Central memory CD8-positive, alpha-beta T cell (primary cell): Measurements from ENCODE around the gene LRRC42.
"Not testable (repeated sequence)": the region's sequence is repeated elsewhere in the genome, so short reads cannot be mapped to it uniquely, and the experiment has no call there.

Source experiments
- ATAC-seq: fragments of 150-1000 bp; cut with Tn5 transposase; replicated peaks from 2 replicates; pipeline ENCODE4 v1.10.0; 2022; ENCODE audit warnings: mild to moderate bottlenecking, moderate FRiP score, moderate number of reproducible peaks; ENCODE audit not compliant: poor library complexity, severe bottlenecking; ENCODE audit errors: extremely low read depth
- DNase-seq, 2 donors: peaks; one replicate each; pipeline ENCODE4 v3.0.0; 2021; ENCODE audit warnings: low spot score in 2 of 2
- H3K27ac Mint-ChIP-seq: one replicate; pipeline ENCODE4 v1.8.0; 2022; ENCODE audit warnings: low read depth, mild to moderate bottlenecking, moderate library complexity, mixed read lengths
- H3K27me3 Mint-ChIP-seq: one replicate; pipeline ENCODE4 v1.8.0; 2022; ENCODE audit warnings: mixed read lengths
- H3K36me3 Mint-ChIP-seq: one replicate; pipeline ENCODE4 v1.8.0; 2022; ENCODE audit warnings: mild to moderate bottlenecking, moderate library complexity, mixed read lengths; ENCODE audit not compliant: insufficient read depth
- H3K4me1 Mint-ChIP-seq: one replicate; pipeline ENCODE4 v1.8.0; 2022; ENCODE audit warnings: mixed read lengths
- H3K4me3 Mint-ChIP-seq: one replicate; pipeline ENCODE4 v1.8.0; 2022; ENCODE audit warnings: mild to moderate bottlenecking, moderate library complexity, mixed read lengths
- H3K9me3 Mint-ChIP-seq: one replicate; pipeline ENCODE4 v1.8.0; 2022; ENCODE audit warnings: mixed read lengths

The LRRC42 gene

GRCh38 chr1:53987880-53988279 is 41.7 kb downstream of the LRRC42 start:
- ATAC-seq (no peak), DNase-seq (no peak)
- Mint-ChIP-seq H3K4me3 (no peak overlapping the region), H3K27ac (no peak overlapping the region), H3K36me3 (no peaks in the 10 kb centered on the region), H3K4me1 (no peaks in the 10 kb centered on the region), H3K9me3 (no peaks in the 10 kb centered on the region), H3K27me3 (no peaks in the 10 kb centered on the region)

- no peaks in the 10 kb centered on the region for H3K27me3 Mint-ChIP-seq
- DNase-seq = no peak
- H3K27ac Mint-ChIP-seq = no peak overlapping the region
- H3K9me3 Mint-ChIP-seq = no peaks in the 10 kb centered on the region
- H3K4me3 Mint-ChIP-seq = no peak overlapping the region
- no peak for ATAC-seq
- H3K4me1 Mint-ChIP-seq = no peaks in the 10 kb centered on the region
- H3K36me3 Mint-ChIP-seq = no peaks in the 10 kb centered on the region
These were observed 46.1 kb downstream of the LRRC42 start for GRCh38 chr1:53992085-53992874.

GRCh38 chr1:53994516-53994915 is 48.4 kb downstream of the LRRC42 start:
- not testable (repeated sequence) for H3K36me3 Mint-ChIP-seq, DNase-seq, H3K27me3 Mint-ChIP-seq, H3K27ac Mint-ChIP-seq, ATAC-seq, H3K4me3 Mint-ChIP-seq, H3K4me1 Mint-ChIP-seq, H3K9me3 Mint-ChIP-seq

- no peaks in the 10 kb centered on the region for H3K4me1 Mint-ChIP-seq
- ATAC-seq = no peak
- H3K9me3 Mint-ChIP-seq = no peaks in the 10 kb centered on the region
- no peak for DNase-seq
- no peaks in the 10 kb centered on the region for H3K27me3 Mint-ChIP-seq
- no peaks in the 10 kb centered on the region for H3K36me3 Mint-ChIP-seq
- H3K27ac Mint-ChIP-seq = no peak overlapping the region
- no peak overlapping the region for H3K4me3 Mint-ChIP-seq
These were observed 49.5 kb downstream of the LRRC42 start for GRCh38 chr1:53995683-53996082.

GRCh38 chr1:53998223-53998622 is 52.1 kb downstream of the LRRC42 start:
- Mint-ChIP-seq H3K27ac (no peak overlapping the region), H3K4me3 (no peak overlapping the region), H3K36me3 (no peaks in the 10 kb centered on the region), H3K27me3 (no peaks in the 10 kb centered on the region), H3K9me3 (no peaks in the 10 kb centered on the region), H3K4me1 (no peaks in the 10 kb centered on the region)
- ATAC-seq (no peak), DNase-seq (no peak)

GRCh38 chr1:53999920-54000319 is 53.8 kb downstream of the LRRC42 start:
- Mint-ChIP-seq H3K27me3 (no peaks in the 10 kb centered on the region), H3K9me3 (no peaks in the 10 kb centered on the region), H3K4me1 (no peaks in the 10 kb centered on the region), H3K4me3 (no peak overlapping the region), H3K36me3 (no peaks in the 10 kb centered on the region), H3K27ac (no peak overlapping the region)
- ATAC-seq (no peak), DNase-seq (no peak)

GRCh38 chr1:54001591-54001990 is 55.4 kb downstream of the LRRC42 start:
- H3K4me1 Mint-ChIP-seq = no peaks in the 10 kb centered on the region
- peaks cover 13% of the 10 kb centered on the region for H3K27me3 Mint-ChIP-seq
- no peak overlapping the region for H3K4me3 Mint-ChIP-seq

GRCh38 chr1:54002544-54003248 is 56.5 kb downstream of the LRRC42 start:
- Mint-ChIP-seq H3K4me1 (no peaks in the 10 kb centered on the region), H3K27me3 (peaks cover 18% of the 10 kb centered on the region), H3K36me3 (no peaks in the 10 kb centered on the region), H3K9me3 (no peaks in the 10 kb centered on the region), H3K4me3 (no peak overlapping the region), H3K27ac (no peak overlapping the region)
- DNase-seq (no peak), ATAC-seq (no peak)

More at GRCh38 chr1:54001591-54001990, 55.4 kb downstream of the LRRC42 start:
- DNase-seq (no peak), ATAC-seq (no peak)
- no peaks in the 10 kb centered on the region for H3K9me3 Mint-ChIP-seq
- H3K27ac Mint-ChIP-seq = no peak overlapping the region
- H3K36me3 Mint-ChIP-seq = no peaks in the 10 kb centered on the region

GRCh38 chr1:54003249-54003646 is 57.1 kb downstream of the LRRC42 start:
- H3K9me3 Mint-ChIP-seq = no peaks in the 10 kb centered on the region
- no peaks in the 10 kb centered on the region for H3K36me3 Mint-ChIP-seq
- DNase-seq (no peak), ATAC-seq (no peak)
- peaks cover 18% of the 10 kb centered on the region for H3K27me3 Mint-ChIP-seq
- H3K27ac Mint-ChIP-seq = no peak overlapping the region
- H3K4me1 Mint-ChIP-seq = no peaks in the 10 kb centered on the region
- no peak overlapping the region for H3K4me3 Mint-ChIP-seq

GRCh38 chr1:54003750-54004480 is 57.8 kb downstream of the LRRC42 start:
- H3K27ac Mint-ChIP-seq, DNase-seq, H3K4me1 Mint-ChIP-seq, H3K4me3 Mint-ChIP-seq, H3K36me3 Mint-ChIP-seq, ATAC-seq, H3K9me3 Mint-ChIP-seq: not testable (repeated sequence)
- H3K27me3 Mint-ChIP-seq = peaks cover 24% of the 10 kb centered on the region

GRCh38 chr1:54004481-54005049 is 58.4 kb downstream of the LRRC42 start:
- Mint-ChIP-seq H3K9me3 (no peaks in the 10 kb centered on the region), H3K4me1 (no peaks in the 10 kb centered on the region), H3K27ac (no peak overlapping the region), H3K4me3 (no peak overlapping the region), H3K27me3 (peaks cover 29% of the 10 kb centered on the region), H3K36me3 (no peaks in the 10 kb centered on the region)
- ATAC-seq = no peak
- DNase-seq = no peak

GRCh38 chr1:54006508-54006907 is 60.4 kb downstream of the LRRC42 start:
- no peak for ATAC-seq
- no peaks in the 10 kb centered on the region for H3K9me3 Mint-ChIP-seq
- no peak for DNase-seq
- no peaks in the 10 kb centered on the region for H3K36me3 Mint-ChIP-seq
- no peak overlapping the region for H3K27ac Mint-ChIP-seq
- no peak overlapping the region for H3K4me3 Mint-ChIP-seq
- no peaks in the 10 kb centered on the region for H3K4me1 Mint-ChIP-seq
- peaks cover 48% of the 10 kb centered on the region for H3K27me3 Mint-ChIP-seq
